Measurements from ENCODE around the gene PMP22. TPM values are rescaled to one million over a fixed set of nuclear protein-coding genes. Genes with fewer than 3 reads are reported as not detected.

Gene PMP22
- total and polyA plus RNA-seq, 2 of the 13 experiments (the other 11 are each of a cell fraction or from before 2014, with no cell fraction given): 5.7 to 6.2 TPM

DNA sequence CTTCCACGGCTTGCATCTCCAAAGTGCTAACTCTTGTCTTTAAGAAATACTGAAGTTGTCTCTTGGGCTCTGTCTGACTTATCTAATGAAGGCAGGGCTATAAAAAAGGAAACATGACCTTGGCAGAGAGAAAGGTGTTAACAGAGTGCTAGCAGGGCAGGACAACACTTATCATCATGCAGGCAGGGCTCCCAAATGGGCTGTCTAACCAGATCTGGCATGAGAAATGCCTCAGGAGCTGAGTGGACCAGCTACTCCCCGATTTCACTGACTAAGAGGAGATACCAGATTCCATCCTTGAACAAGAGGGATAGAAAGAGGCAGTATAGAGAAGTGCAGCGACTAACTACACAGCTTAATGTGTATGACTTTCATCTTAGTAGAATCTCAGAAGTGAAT is 32.6 kb downstream of the PMP22 start:
- H4K20me1 ChIP-seq (ENCODE audit: insufficient read depth, low read length): no peaks in the 10 kb centered on the region
- no TSS peak for BruUV-seq (replicated peaks)
- peaks cover 22% of the 10 kb centered on the region for H3K4me1 ChIP-seq (ENCODE audit: insufficient read depth, low read length)
- ATAC-seq (no peak), DNase-seq (ENCODE audit: low spot score) (no peak), FAIRE-seq (no peak)
- CTCF ChIA-PET (ENCODE audit: low intra/inter-chr PET ratio, low total read pairs): interaction anchor here (1.3 kb wide), 1 partner anchor 25 kb away, joined by 7 read pairs; no protein-coding TSS in a partner anchor
- H3K27ac ChIP-seq (ENCODE audit: extremely low read length, insufficient read depth, low read length): no peak overlapping the region
- no peaks in the 10 kb centered on the region for H3K27me3 ChIP-seq (ENCODE audit: control insufficient read depth in 1 of 2, insufficient read depth in 2 of 2, low read length in 2 of 2)
- no peaks in the 10 kb centered on the region for H3K36me3 ChIP-seq (replicated peaks in 1 of 2; ENCODE audit: control insufficient read depth in 1 of 2, insufficient read depth in 2 of 2, low read length in 2 of 2)
- POLR2A ChIA-PET: no interaction called here
- H3K9ac ChIP-seq (ENCODE audit: insufficient read depth, low read depth, low read length): no peak overlapping the region
- intact Hi-C loops (cut with micrococcal nuclease; ENCODE audit: unreplicated experiment): no loop called here
- in situ Hi-C loops (cut with HindIII; ENCODE audit: extremely low pct_ligation_motif_present, low pct_unique_long_range_greater_than_20kb): no loop called here
- H3K4me3 ChIP-seq (replicated peaks in 1 of 3; ENCODE audit: insufficient read depth in 1 of 3, low read depth in 2 of 3, low read length in 3 of 3): no peak overlapping the region
- H3K9me3 ChIP-seq (ENCODE audit: low read length): no peaks in the 10 kb centered on the region
- no peak overlapping the region for H2AFZ ChIP-seq (ENCODE audit: low read length)
- WGBS (ENCODE audit: low lambda C conversion rate): 79% methylated on average over 3 of the region's 3 CpGs
- H3K4me2 ChIP-seq (ENCODE audit: low read depth, low read length): no peak overlapping the region
- H3K79me2 ChIP-seq (ENCODE audit: insufficient read depth, low read length): no peaks in the 10 kb centered on the region
- TF ChIP-seq PHF8 (CRISPR knock-in tag; IDR thresholded peaks at IDR 0.05) (no peak), RNF2 (conservative IDR thresholded peaks at IDR 0.05; ENCODE audit: low read depth) (no peak), TBP (CRISPR knock-in tag; IDR thresholded peaks at IDR 0.05) (no peak), ZSCAN22 (CRISPR knock-in tag; IDR thresholded peaks at IDR 0.05) (no peak), ZNF549 (CRISPR knock-in tag; IDR thresholded peaks at IDR 0.05) (no peak), ZNF703 (CRISPR knock-in tag; IDR thresholded peaks at IDR 0.05; ENCODE audit: borderline replicate concordance) (no peak), TBX3 (IDR thresholded peaks at IDR 0.05; ENCODE audit: borderline replicate concordance) (no peak), ZNF761 (CRISPR knock-in tag; conservative IDR thresholded peaks at IDR 0.05) (no peak), SRSF1 (optimal IDR thresholded peaks at IDR 0.05; ENCODE audit: low read depth, low read length) (no peak), ZNF552 (CRISPR knock-in tag; IDR thresholded peaks at IDR 0.05; ENCODE audit: borderline replicate concordance) (no peak), AHR (CRISPR knock-in tag; IDR thresholded peaks at IDR 0.05) (no peak), HMG20B (CRISPR knock-in tag; conservative IDR thresholded peaks at IDR 0.05) (no peak), ZNF484 (CRISPR knock-in tag; IDR thresholded peaks at IDR 0.05; ENCODE audit: borderline replicate concordance, low read depth) (no peak)
- TF ChIP-seq, protein P1, sequence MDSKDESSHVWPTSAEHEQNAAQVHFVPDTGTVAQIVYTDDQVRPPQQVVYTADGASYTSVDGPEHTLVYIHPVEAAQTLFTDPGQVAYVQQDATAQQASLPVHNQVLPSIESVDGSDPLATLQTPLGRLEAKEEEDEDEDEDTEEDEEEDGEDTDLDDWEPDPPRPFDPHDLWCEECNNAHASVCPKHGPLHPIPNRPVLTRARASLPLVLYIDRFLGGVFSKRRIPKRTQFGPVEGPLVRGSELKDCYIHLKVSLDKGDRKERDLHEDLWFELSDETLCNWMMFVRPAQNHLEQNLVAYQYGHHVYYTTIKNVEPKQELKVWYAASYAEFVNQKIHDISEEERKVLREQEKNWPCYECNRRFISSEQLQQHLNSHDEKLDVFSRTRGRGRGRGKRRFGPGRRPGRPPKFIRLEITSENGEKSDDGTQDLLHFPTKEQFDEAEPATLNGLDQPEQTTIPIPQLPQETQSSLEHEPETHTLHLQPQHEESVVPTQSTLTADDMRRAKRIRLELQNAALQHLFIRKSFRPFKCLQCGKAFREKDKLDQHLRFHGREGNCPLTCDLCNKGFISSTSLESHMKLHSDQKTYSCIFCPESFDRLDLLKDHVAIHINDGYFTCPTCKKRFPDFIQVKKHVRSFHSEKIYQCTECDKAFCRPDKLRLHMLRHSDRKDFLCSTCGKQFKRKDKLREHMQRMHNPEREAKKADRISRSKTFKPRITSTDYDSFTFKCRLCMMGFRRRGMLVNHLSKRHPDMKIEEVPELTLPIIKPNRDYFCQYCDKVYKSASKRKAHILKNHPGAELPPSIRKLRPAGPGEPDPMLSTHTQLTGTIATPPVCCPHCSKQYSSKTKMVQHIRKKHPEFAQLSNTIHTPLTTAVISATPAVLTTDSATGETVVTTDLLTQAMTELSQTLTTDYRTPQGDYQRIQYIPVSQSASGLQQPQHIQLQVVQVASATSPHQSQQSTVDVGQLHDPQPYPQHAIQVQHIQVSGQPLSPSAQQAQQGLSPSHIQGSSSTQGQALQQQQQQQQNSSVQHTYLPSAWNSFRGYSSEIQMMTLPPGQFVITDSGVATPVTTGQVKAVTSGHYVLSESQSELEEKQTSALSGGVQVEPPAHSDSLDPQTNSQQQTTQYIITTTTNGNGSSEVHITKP (CRISPR knock-in tag; IDR thresholded peaks at IDR 0.05; ENCODE audit: low read depth): no peak
- TF ChIP-seq, protein P2, sequence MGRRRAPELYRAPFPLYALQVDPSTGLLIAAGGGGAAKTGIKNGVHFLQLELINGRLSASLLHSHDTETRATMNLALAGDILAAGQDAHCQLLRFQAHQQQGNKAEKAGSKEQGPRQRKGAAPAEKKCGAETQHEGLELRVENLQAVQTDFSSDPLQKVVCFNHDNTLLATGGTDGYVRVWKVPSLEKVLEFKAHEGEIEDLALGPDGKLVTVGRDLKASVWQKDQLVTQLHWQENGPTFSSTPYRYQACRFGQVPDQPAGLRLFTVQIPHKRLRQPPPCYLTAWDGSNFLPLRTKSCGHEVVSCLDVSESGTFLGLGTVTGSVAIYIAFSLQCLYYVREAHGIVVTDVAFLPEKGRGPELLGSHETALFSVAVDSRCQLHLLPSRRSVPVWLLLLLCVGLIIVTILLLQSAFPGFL (CRISPR knock-in tag; IDR thresholded peaks at IDR 0.05): no peak
- TF ChIP-seq, protein P3, sequence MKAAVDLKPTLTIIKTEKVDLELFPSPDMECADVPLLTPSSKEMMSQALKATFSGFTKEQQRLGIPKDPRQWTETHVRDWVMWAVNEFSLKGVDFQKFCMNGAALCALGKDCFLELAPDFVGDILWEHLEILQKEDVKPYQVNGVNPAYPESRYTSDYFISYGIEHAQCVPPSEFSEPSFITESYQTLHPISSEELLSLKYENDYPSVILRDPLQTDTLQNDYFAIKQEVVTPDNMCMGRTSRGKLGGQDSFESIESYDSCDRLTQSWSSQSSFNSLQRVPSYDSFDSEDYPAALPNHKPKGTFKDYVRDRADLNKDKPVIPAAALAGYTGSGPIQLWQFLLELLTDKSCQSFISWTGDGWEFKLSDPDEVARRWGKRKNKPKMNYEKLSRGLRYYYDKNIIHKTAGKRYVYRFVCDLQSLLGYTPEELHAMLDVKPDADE (CRISPR knock-in tag; IDR thresholded peaks at IDR 0.05): no peak
- TF ChIP-seq, protein P4, sequence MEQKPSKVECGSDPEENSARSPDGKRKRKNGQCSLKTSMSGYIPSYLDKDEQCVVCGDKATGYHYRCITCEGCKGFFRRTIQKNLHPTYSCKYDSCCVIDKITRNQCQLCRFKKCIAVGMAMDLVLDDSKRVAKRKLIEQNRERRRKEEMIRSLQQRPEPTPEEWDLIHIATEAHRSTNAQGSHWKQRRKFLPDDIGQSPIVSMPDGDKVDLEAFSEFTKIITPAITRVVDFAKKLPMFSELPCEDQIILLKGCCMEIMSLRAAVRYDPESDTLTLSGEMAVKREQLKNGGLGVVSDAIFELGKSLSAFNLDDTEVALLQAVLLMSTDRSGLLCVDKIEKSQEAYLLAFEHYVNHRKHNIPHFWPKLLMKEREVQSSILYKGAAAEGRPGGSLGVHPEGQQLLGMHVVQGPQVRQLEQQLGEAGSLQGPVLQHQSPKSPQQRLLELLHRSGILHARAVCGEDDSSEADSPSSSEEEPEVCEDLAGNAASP (CRISPR knock-in tag; IDR thresholded peaks at IDR 0.05; ENCODE audit: borderline replicate concordance): no peak
- TF ChIP-seq, protein P5, sequence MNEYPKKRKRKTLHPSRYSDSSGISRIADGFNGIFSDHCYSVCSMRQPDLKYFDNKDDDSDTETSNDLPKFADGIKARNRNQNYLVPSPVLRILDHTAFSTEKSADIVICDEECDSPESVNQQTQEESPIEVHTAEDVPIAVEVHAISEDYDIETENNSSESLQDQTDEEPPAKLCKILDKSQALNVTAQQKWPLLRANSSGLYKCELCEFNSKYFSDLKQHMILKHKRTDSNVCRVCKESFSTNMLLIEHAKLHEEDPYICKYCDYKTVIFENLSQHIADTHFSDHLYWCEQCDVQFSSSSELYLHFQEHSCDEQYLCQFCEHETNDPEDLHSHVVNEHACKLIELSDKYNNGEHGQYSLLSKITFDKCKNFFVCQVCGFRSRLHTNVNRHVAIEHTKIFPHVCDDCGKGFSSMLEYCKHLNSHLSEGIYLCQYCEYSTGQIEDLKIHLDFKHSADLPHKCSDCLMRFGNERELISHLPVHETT (CRISPR knock-in tag; conservative IDR thresholded peaks at IDR 0.05): no peak

Measured in HepG2 (cell line).